Measurements from ENCODE around the gene UBE2B. TPM values are rescaled to one million over a fixed set of nuclear protein-coding genes. Genes with fewer than 3 reads are reported as not detected.

Gene UBE2B
- total and polyA plus RNA-seq, 4 donors: 20.1 to 91.6 (median 31.0) TPM

DNA sequence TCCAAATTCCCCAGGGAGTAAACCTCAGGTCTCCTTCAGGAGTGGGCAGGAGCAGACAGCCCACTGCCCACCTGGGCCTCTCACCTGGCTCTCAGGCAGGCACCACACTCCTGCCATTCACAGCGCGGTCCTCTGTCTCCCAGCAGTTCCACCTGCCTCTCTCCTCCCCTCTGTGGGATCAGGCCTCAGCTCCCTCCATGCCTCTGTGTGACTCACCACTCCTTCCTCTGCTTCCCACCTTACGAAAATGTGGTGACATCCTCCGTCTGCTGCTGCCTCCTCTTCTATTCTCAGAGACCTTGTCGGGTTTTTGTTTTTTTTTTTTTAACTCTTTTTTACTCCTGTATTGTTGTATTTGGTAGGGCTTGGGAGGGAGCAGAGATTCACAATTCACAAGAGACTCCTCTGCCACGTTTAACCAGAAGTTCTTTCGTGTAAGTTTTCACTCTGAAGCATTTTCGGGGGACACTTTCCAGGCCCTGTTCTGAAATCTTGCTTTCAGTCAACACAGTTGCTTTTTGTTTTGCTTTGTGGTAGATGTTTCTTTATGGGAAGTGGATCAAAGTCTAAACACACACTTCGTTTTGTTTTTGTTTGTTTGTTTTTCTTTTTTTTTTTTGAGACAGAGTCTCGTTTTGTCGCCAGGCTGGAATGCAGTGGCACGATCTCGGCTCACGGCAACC, 61.4 kb downstream of the UBE2B start:
- TF ChIP-seq FOXA2 (IDR thresholded peaks at IDR 0.05): peak; percentile 48
- TF ChIP-seq SP1 (IDR thresholded peaks at IDR 0.05): peak; percentile 65
- no peak for TF ChIP-seq RXRA (IDR thresholded peaks at IDR 0.05)
- no peak for TF ChIP-seq NR2F2 (IDR thresholded peaks at IDR 0.05)
- TF ChIP-seq, protein P1, sequence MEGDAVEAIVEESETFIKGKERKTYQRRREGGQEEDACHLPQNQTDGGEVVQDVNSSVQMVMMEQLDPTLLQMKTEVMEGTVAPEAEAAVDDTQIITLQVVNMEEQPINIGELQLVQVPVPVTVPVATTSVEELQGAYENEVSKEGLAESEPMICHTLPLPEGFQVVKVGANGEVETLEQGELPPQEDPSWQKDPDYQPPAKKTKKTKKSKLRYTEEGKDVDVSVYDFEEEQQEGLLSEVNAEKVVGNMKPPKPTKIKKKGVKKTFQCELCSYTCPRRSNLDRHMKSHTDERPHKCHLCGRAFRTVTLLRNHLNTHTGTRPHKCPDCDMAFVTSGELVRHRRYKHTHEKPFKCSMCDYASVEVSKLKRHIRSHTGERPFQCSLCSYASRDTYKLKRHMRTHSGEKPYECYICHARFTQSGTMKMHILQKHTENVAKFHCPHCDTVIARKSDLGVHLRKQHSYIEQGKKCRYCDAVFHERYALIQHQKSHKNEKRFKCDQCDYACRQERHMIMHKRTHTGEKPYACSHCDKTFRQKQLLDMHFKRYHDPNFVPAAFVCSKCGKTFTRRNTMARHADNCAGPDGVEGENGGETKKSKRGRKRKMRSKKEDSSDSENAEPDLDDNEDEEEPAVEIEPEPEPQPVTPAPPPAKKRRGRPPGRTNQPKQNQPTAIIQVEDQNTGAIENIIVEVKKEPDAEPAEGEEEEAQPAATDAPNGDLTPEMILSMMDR (IDR thresholded peaks at IDR 0.05; ENCODE audit: low read depth, low read length, missing input control): no peak
- peak; percentile 54 to 64 for TF ChIP-seq HNF4A (conservative IDR thresholded peaks at IDR 0.05)
- peak overlapping the region in 1 of 3 donors; percentile 16 for H3K4me3 ChIP-seq (ENCODE audit: low read depth in 1 of 3, low read length in 3 of 3)
- H3K36me3 ChIP-seq (ENCODE audit: control insufficient read depth in 4 of 4, insufficient read depth in 3 of 4, low read depth in 1 of 4, low read length in 3 of 4): no peaks in the 10 kb centered on the region
- no peak for DNase-seq (ENCODE audit: low spot score)
- WGBS: 48% methylated on average over 14 of the region's 14 CpGs
- H3K27ac ChIP-seq (ENCODE audit: low read depth in 1 of 2, low read length in 2 of 2): peak overlapping the region; percentile 60 to 67
- H3K9ac ChIP-seq (ENCODE audit: low read depth in 1 of 2, low read length in 2 of 2): peak overlapping the region in 1 of 2 donors; percentile 81
- no peaks in the 10 kb centered on the region for H3K27me3 ChIP-seq (ENCODE audit: control insufficient read depth in 4 of 4, insufficient read depth in 4 of 4, low read length in 3 of 4)
- H3K4me1 ChIP-seq (ENCODE audit: control insufficient read depth in 4 of 4, insufficient read depth in 4 of 4, low read length in 3 of 4): peaks cover 10 to 28% (median 22%) of the 10 kb centered on the region in 4 donors
- H3K9me3 ChIP-seq (ENCODE audit: control insufficient read depth in 4 of 4, low read length in 3 of 4): no peaks in the 10 kb centered on the region

DNA sequence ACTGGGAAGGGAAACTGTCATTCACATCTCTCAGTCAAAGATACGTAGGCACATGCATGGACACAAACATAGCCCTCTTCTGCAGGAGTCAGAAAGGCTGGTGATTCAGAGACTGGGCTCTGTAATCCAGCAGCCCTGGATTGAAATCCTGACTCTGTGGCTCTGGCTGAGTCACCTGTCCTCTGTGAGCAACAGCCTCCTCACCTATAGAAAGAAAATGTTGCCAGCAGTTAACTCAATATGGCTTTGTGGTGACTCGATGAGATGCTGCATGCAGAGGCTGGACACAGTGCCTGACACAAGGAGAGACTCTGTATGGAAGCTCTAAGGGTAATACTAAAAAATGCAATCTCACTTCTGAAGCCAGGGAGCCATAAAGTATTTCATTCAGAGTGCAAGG, 64.2 kb downstream of the UBE2B start:
- no peak for DNase-seq (ENCODE audit: low spot score)
- Histone ChIP-seq H3K27me3 (ENCODE audit: control insufficient read depth in 4 of 4, insufficient read depth in 4 of 4, low read length in 3 of 4) (no peaks in the 10 kb centered on the region), H3K27ac (ENCODE audit: low read depth in 1 of 2, low read length in 2 of 2) (no peak overlapping the region), H3K36me3 (ENCODE audit: control insufficient read depth in 4 of 4, insufficient read depth in 3 of 4, low read depth in 1 of 4, low read length in 3 of 4) (no peaks in the 10 kb centered on the region), H3K4me1 (ENCODE audit: control insufficient read depth in 4 of 4, insufficient read depth in 4 of 4, low read length in 3 of 4) (peaks cover 11 to 42% (median 34%) of the 10 kb centered on the region in 4 donors), H3K9ac (ENCODE audit: low read depth in 1 of 2, low read length in 2 of 2) (no peak overlapping the region), H3K9me3 (ENCODE audit: control insufficient read depth in 4 of 4, low read length in 3 of 4) (no peaks in the 10 kb centered on the region), H3K4me3 (ENCODE audit: low read depth in 1 of 3, low read length in 3 of 3) (no peak overlapping the region)
- TF ChIP-seq NR2F2 (IDR thresholded peaks at IDR 0.05) (no peak), GABPA (IDR thresholded peaks at IDR 0.05 in 1 of 2, conservative IDR thresholded peaks at IDR 0.05 in 1 of 2) (no peak), RXRA (IDR thresholded peaks at IDR 0.05) (no peak), YY1 (IDR thresholded peaks at IDR 0.05) (no peak), FOXA2 (IDR thresholded peaks at IDR 0.05) (no peak), RAD21 (IDR thresholded peaks at IDR 0.05) (no peak), SP1 (IDR thresholded peaks at IDR 0.05) (no peak), JUND (IDR thresholded peaks at IDR 0.05) (no peak)
- TF ChIP-seq, protein P2, sequence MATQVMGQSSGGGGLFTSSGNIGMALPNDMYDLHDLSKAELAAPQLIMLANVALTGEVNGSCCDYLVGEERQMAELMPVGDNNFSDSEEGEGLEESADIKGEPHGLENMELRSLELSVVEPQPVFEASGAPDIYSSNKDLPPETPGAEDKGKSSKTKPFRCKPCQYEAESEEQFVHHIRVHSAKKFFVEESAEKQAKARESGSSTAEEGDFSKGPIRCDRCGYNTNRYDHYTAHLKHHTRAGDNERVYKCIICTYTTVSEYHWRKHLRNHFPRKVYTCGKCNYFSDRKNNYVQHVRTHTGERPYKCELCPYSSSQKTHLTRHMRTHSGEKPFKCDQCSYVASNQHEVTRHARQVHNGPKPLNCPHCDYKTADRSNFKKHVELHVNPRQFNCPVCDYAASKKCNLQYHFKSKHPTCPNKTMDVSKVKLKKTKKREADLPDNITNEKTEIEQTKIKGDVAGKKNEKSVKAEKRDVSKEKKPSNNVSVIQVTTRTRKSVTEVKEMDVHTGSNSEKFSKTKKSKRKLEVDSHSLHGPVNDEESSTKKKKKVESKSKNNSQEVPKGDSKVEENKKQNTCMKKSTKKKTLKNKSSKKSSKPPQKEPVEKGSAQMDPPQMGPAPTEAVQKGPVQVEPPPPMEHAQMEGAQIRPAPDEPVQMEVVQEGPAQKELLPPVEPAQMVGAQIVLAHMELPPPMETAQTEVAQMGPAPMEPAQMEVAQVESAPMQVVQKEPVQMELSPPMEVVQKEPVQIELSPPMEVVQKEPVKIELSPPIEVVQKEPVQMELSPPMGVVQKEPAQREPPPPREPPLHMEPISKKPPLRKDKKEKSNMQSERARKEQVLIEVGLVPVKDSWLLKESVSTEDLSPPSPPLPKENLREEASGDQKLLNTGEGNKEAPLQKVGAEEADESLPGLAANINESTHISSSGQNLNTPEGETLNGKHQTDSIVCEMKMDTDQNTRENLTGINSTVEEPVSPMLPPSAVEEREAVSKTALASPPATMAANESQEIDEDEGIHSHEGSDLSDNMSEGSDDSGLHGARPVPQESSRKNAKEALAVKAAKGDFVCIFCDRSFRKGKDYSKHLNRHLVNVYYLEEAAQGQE (IDR thresholded peaks at IDR 0.05): no peak
- TF ChIP-seq, protein P3, sequence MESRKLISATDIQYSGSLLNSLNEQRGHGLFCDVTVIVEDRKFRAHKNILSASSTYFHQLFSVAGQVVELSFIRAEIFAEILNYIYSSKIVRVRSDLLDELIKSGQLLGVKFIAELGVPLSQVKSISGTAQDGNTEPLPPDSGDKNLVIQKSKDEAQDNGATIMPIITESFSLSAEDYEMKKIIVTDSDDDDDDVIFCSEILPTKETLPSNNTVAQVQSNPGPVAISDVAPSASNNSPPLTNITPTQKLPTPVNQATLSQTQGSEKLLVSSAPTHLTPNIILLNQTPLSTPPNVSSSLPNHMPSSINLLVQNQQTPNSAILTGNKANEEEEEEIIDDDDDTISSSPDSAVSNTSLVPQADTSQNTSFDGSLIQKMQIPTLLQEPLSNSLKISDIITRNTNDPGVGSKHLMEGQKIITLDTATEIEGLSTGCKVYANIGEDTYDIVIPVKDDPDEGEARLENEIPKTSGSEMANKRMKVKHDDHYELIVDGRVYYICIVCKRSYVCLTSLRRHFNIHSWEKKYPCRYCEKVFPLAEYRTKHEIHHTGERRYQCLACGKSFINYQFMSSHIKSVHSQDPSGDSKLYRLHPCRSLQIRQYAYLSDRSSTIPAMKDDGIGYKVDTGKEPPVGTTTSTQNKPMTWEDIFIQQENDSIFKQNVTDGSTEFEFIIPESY (IDR thresholded peaks at IDR 0.05): no peak
- TF ChIP-seq, protein P4, sequence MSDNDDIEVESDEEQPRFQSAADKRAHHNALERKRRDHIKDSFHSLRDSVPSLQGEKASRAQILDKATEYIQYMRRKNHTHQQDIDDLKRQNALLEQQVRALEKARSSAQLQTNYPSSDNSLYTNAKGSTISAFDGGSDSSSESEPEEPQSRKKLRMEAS (IDR thresholded peaks at IDR 0.05): no peak
- WGBS: 88% methylated on average over 2 of the region's 2 CpGs
